HUDEP-2 (cell line): ENCODE data around the gene DSCAML1.

ENCODE experiments used
- DNase-seq, 76 experiments: peaks; one replicate each; lab custom pipeline; 2025; ENCODE audit not compliant: unreplicated experiment in 76 of 76; lab: John Stamatoyannopoulos, UW

DSCAML1 gene

DNA sequence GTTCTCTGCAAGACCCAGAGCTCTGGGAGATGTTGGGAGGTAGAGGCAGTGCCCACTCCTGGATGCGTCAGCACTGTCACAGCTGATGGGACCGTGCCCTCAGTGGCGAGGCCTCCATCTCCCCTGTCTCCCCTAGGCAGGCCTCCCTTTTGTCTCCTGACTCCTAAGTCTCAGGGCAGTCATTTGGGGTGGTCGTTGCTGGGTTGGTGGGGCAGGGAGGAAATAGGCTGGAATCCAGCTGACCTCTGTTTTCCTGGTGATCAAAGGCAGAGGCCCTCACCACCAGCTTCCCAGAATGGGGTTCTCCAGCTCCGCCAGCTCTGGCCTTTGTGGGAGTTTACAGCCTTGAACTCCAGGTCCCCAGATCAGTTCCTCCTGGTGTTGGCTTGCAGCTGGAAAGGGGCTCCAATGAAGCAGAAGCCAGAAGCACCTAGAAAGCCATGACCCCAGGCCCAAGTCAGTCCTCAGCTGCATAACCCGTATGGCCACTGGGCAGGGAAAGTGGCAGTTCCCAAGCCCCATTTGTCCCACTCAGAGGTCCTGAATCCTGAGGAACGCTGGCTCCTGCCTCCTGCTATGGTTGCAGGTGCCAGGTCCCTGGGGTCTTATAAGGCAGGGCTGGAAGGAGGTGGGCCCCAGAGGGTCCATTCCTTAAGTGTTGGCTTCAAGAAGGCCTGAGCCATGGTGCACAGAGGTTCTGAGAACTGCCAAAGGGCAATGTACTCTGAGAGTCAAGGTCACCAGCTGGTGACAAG is 34.8 kb upstream of the DSCAML1 start:
- DNase-seq: no peak

DNA sequence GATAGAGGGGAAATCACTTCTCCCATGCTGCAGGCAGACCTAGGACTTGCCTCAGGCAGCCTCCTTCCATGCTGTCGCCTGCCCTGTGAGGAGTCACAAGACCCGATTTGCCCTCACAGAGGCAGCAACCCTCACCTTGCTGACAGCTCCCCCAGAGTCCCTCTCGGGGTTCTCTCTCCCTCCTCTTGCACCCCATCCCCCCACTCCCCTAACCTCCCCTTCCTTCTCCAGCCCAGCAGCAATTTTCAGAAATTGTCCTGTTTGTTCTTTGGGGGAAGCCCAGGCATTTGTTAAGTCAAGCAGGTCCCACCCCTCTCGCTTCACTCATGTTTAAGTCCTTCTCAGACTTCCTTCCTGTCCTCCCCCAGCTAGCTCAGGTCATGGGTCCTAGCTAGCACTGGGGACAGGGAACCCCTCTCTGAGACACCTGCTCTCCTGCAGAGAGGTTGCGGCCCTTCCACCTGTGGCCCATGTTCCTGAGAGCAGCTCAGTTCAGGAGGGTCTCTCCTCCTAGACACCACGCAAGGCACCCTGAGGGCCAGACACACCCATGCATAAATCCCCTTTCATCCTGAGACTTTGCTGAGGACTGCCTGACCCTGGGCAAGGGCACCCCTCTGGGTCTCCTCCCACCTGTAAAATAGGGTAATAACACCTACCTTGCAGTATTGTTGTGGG is 33.8 kb upstream of the DSCAML1 start:
- no peak for DNase-seq

DNA sequence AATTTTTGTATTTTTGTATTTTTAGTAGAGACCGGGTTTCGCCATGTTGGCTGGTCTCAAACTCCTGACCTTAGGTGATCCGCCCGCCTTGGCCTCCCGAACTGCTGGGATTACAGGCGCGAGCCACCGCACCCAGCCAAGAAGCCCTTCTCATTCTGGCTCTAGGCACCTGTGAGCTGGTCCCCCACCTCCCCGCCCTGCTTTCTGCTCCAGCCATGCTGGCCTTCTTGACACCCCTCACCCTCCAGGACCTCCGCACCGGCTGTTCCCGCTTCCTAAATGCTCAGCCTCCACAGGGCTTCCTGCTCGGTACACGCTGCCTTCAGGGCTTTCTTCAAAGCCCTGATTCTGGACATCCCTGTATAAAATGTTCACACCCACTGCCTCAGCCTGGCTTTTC is 33.1 kb upstream of the DSCAML1 start:
- DNase-seq: no peak

DNA sequence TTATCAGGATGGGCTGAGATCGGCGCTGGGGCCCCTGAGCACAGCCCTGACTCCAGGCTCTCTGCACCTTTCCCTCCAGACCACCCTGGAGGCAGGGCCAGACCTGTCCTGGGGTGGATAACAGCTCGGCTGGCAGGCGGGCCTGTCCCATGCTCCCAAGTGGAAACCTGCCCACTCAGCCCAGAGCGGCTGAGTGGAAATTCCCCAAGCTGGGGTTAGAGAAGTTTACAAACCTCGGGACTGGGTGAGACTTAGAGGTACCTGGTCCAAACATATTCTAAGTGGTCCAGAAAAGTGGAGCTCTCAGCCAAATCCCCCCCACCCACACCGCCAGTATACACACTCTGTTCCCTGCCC is 32.3 kb upstream of the DSCAML1 start:
- DNase-seq: no peak

DNA sequence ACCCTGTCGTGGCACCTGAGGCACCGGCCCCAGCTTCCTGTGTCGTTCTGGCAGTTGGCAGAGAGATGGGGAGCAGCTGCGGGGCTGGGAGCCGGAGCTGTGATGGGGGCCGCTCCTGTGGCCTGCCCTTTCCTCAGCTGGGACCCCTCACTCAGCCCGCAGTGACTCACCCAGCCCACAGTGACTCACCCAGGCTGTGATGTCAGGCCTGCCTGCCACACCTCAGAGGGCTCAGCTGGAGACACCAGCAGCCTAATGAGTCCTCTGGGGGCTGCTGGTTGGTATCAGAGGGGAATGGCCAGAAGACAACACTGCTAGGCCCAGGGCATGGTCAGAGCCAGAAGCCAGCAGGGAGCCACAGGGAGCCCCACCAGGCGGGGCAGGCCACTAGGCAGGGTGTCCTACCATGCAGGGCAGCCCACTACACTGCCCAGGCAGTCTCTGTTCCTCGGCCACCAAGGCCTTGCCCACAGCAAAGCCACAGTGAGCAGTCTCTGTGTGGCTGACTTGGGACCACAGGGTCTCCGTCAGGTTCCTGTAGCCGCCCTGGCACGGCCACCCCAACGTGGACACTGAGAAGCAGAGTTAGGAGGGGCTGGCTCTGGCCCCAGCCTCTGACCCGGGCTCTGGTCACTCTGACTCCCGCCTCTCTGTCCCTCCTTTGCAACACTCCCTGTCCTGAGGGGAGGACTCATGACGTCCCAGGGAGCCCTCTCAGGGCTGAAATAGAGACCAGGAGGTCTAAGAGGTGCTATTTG is 31.8 kb upstream of the DSCAML1 start:
- DNase-seq: no peak

DNA sequence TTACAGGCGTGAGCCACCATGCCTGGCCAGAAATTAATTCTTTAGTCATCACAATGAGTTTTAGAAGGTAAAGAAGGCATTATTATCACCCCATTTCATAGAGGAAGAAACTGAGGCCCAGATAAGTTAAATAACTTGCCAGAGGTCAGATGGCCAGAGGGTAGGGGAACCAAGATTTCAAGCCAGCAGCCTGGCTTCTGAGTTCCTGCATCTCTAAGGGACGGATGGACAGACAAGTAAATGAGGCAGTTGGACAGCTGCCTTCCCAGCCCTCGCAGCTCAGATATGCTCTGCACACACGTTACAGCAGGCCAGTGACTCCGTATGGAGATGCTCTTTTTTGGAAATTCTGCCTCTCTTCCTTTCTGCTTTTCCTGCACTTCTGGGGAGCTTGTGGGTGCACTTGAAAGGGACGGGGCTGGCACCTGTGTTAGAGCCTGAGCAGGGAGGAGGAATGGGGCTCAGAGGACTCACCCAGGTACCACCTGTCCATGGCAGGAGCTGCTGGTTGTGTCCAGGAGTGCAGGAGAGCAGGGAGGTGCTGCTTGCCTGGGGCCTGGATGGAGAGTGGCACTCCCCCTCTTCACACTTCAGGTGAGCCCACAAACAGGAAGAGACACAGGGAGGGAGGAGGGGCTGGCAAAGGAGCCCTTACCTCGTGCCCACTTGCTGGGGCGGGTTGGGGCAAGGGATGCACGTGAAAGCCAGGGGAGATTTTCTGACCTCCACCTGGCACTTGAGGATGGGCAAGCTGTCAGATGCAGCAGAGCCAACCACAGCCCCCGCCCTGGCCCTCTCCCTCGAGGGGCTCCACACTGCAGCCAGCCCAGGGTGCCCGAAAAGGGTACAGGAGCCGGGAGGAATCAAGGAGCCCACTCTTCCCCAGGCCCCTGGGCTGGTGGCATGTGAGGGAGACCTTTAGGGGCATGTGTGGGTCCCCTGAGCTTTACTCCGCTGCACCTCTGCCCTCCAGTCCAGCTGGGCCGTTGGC is 30.8 kb upstream of the DSCAML1 start:
- DNase-seq: no peak

DNA sequence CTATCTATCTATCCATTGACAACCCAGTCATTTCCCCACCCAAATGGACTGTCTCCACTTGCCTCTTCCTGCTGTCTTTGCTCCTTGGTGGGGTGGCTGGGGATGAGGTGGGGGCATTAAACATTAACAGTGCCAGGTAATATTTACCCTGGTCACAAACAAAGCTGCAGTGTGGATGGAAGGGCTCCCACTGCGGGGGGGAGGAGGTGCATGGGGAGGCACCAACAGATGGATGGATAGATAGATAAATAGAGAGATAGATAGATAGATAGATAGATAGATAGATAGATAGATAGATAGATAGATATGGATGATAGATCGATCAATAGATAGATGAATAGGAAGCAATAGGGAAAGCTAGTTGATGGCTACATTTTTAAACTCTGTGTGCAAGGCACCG is 29.8 kb upstream of the DSCAML1 start:
- DNase-seq: no peak

DNA sequence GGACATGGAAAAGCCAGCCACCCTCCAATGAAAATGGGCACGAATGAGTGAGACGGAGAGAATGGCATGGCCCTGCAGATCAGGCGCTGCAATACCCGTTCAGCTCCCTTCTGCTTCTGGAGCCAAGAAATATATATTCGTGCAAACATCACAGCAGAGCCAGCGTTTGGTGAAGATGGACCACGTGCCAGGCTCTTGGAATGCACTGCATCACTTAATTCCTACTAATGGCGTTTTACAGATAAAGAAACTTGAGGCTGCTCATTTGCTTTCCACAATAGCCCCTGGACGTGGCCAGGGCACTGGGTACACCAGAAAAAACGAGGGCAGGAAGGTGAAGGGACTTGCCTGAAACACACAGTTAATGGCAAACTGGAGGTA is 29.2 kb upstream of the DSCAML1 start:
- no peak for DNase-seq

DNA sequence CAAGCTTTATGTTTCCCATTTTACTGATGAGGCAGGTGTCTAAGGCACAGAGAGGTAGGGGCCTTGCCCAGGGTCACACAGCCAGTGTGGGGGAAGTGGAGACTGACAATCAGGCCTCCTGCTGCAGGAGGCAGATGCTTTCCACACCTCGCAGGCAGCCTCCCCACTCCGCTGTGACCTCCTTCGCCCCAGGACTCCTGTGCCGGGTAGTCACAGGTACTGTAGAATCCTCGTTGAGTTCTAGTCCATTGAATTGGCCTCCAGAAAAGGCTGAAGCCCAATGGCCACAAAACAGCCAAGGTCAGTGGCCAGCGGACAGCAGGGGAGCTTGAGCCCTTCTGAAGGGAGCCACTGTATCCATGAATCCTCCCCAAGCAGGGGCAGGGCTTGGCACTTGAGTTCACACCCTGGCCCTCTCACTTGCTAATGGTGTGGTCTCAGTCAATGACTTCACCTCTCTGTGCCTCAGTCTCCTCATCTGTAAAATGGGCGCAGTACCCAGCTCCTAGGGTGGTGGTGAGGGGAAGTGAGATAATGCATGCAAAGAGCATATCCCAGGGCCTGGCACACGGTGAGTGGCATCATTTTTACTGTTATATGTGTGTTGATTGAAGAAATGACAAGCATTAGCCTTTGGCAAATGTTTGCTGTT is 28.6 kb upstream of the DSCAML1 start:
- no peak for DNase-seq

DNA sequence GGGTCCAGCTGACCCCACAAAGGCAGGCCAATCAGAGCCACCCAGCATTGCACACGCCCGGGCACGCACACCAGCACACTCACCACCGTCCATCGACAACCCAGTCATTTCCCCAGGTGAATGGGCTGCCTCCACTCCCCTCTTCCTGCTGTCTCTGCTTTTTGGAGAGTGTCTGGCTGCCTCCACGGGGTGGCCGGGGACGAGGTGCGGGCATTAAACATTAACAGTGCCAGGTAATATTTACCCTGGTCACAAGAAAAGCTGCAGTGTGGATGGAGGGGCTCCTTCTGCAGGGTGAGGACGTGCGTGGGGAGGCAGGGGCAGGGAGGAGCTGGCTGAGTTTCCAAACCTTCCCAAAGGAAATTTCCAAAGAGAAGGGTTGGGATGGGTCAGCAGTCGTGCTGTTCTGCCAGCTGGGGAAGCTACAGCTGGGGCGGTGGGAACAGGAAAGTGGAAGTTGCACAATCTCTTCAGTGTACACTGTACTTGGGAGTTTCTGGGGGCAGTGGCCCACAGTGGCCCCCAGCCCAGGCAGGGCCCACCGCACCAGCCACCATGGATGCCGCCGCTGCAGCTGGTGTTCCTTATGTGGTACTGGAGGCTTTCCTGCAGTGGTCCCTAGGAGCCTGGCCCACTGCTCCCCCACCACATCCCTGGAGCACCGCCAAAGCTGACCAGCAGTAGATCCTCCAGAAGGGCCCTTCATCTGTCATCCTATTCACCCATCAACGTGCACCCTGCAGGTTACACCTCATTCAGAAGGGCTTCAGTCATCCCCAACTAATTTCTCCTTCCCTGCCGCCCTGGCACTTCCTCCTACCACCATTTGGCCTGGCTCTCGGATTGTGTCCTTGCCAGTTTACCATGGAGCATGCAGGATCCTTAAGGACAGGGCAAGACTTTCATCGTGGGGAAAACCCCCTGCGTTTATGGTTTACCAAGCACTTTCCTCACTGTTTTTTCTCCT is 27.8 kb upstream of the DSCAML1 start, which contains the start of gene FXYD2:
TSS of gene FXYD2 (minus strand) at position 174 of the 967 bp plus-strand sequence. CDS start at position 108, 66 bp downstream.
- no peak for DNase-seq

DNA sequence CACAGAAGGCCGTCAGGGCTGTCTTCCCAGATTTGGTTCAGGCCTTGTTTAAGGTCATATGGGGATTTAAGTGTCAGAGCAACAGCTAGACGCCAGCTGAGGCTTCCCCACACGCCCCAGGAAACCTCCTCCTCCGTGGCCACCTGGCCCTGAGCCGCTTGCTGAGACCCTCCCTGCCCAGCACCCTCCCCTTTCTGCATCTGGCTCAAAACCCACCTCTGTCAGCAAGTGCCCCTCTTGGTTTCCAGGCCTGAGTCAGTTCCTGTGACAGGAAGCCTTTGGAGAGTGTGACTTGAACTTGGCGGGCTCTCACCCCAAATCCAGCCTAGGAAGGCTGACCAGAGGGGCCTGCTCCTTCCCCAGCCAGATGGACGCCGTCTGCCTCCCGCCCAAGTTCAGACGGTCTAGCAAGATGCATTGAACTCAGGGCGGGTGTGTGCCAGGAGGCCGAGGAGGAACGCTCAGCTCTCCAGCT is 27.0 kb upstream of the DSCAML1 start:
- no peak for DNase-seq

DNA sequence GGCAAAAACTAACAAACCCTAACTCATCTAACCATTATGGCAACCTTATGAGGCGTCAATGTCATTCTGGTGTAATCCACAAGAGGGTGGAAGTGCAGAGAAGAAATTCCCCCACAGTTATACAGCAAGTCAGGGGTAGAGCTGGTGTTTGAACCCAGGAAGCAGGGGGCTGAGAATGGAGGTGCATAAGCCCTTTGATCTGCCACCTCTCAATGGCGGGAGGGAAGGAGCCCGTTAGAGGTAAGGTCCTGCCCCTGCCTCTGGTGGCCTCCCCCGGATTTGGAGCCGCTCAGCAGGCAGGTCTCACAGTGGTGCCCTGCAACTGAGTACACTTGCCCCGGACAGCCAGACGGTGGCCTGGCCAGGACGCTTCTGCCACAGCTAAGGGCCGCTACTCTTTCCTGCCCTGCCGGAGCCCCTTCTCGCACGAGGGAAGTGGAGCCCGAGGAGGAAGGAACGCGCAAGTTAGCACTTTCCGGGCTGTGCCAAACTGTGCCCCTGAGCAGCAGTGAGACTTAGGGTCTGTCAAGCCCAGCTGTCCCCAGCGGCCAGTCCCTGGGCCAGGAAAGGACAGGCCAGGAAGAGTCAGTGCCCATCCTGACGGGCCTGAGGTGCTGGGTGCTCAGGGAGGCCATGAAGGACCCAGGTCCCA is 26.4 kb upstream of the DSCAML1 start:
- DNase-seq: peak in 1 of 76 experiments; percentile 8

DNA sequence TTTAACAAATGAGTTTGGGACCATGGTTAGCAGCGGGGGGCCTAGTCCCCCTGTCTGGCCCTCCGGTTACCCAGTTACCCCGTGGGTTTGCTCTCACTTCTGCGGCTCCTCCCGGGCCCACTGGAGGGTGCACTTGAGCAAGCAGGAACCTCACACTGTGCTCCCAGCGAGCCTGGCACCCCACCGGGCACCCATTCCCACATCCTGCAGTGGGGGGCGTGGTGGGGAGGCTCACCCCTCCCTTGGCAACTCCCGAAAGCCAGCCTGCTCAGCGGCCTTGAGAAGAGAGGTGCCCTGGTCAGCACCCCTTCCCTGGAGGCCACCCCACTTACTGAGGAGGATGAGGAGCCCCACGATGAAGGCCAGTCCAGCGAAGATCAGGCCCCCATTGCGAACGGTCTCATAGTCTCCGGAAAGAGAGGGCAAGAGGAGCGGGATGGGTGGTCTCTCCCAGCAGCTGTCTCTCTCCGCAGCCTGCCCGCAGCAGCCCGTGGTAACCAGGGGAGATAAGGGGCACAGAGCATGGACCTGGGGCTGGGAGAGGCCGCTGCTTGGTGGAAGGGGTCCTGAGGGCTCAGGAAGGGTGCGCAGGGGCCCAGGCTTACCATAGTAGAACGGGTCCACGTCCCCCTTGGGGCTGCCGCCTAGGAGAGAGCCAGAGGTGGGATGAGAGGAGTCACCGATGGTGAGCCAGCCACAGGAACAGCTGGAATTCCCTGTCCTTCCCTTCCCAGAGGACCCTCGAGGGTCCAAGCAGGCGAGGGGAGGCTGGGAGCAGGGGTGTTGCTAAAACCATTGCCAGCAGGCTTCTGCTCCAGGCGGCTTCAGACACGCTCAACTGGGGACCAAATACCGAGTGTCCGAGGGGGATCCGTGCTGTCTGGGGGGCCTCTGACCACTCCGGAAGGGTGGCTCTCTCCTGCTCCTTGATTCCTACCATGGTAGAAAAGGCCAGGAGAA is 25.3 kb upstream of the DSCAML1 start:
- DNase-seq: peak in 2 of 76 experiments; percentile 1 to 12

DNA sequence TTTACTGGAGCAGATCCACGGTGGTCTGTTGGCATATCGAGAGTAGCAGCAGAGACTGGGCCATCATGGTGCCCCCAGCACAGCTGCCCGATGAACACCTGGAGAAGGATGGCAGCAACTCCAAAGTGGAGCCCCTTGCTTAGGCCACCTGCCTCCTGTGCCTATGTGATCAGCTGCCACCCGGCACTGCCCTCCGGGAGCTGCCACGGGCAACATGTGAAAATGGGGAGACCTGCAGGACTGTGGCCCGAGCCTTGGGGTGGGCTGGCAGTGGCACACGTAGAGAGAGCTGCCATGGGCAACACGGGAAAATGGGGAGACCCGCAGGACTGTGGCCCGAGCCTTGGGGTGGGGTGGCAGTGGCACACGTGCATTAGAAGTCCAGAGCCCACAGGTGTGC is 24.4 kb upstream of the DSCAML1 start:
- no peak for DNase-seq

DNA sequence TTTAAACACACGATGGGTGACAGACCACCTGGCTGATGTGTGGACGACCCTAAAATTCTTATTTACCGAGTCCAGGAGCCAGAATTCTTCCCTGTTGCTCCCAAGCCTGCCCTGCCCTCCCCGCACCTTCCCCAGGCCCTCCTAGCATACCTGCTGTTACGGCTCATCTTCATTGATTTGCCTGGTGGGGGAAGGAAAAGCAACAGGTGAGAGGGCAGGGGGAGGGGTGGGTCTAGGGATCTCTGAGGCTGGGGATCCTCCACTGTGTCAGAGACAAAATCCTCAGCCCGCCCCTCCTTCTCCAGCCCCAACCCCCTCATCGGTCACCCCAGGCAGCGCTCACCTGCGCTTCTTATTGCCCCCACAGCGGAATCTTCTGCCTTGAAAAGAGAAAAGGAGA is 23.5 kb upstream of the DSCAML1 start:
- DNase-seq: no peak

DNA sequence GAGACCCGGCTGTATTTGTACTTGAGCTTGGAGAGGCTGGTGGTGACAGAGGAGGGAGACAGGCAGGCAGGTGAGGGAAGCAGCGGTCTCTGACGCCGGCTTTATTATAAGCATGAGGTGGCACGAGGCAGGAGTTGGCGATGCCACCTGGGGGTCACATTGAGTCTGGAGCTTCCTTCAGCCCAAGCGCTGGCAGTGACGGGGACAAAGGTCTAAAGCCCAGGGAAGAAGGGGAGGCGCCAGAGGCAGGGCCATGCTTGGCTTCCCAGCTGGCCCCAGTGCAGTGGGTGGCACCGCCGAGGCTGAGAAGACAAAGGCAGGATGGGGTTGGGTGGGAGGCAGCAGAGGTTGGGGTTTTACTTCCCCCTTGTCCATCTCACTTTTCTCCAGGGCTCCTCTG is 23.1 kb upstream of the DSCAML1 start:
- no peak for DNase-seq
